Upper lobe of right lung (tissue), 1 donor: ENCODE data around the gene ARAP1. TPM values are rescaled to one million over a fixed set of nuclear protein-coding genes. Genes with fewer than 3 reads are reported as not detected.

Experiments used
- ATAC-seq: fragments of 200-7000 bp; cut with Tn5 transposase; one replicate; pipeline ENCODE4 v1.9.1; 2020; ENCODE audit warnings: mild to moderate bottlenecking, moderate library complexity
- DNase-seq: peaks from one replicate; pipeline ENCODE4 v3.0.0-alpha.2; 2020
- H3K27ac ChIP-seq: fragments of 200-600 bp; one replicate; pipeline ENCODE4 v1.8.0; 2022
- H3K27me3 ChIP-seq: fragments of 200-600 bp; one replicate; pipeline ENCODE4 v1.8.0; 2022; ENCODE audit warnings: mild to moderate bottlenecking
- H3K36me3 ChIP-seq: fragments of 200-600 bp; one replicate; pipeline ENCODE4 v1.8.0; 2022
- H3K4me1 ChIP-seq: fragments of 200-600 bp; one replicate; pipeline ENCODE4 v1.8.0; 2022
- H3K4me3 ChIP-seq: fragments of 200-600 bp; one replicate; pipeline ENCODE4 v1.8.0; 2022; ENCODE audit warnings: mild to moderate bottlenecking
- H3K9me3 ChIP-seq: fragments of 200-600 bp; one replicate; pipeline ENCODE4 v1.8.0; 2022
- CTCF ChIP-seq: fragments of 200-600 bp; IDR thresholded peaks from one replicate; pipeline ENCODE4 v1.8.0; 2022; ENCODE audit warnings: antibody characterized with exemption
- intact Hi-C: fragments of 100-400 bp; cut with DNase I; formaldehyde crosslinking; loops from one replicate; pipeline ENCODE4 v1.11.0; 2022
- total RNA-seq: library from RNA; stranded (reverse); fragmentation: NEBNext Ultra II Directional; extraction: Animal tissue kit (Norgen Biotek cat#: 25700); gene quantifications from one replicate; pipeline ENCODE4 v1.2.1, GENCODE V29; 2021
- donor health status: DM: no; HTN: yes; CAD: no; lungs with severe emphysema.

The ARAP1 gene
- total RNA-seq, 1 donor from 2014 or later, result 226 TPM

GRCh38 chr11:72744474-72744873 is 7.7 kb downstream of the ARAP1 start:
- Histone ChIP-seq H3K4me3 (no peak overlapping the region), H3K27me3 (no peaks in the 10 kb centered on the region), H3K36me3 (peaks cover 9% of the 10 kb centered on the region), H3K4me1 (peaks cover 57% of the 10 kb centered on the region), H3K9me3 (no peaks in the 10 kb centered on the region), H3K27ac (no peak overlapping the region)
- DNase-seq (no peak), ATAC-seq (no peak)
- intact Hi-C loops, result no loop called here
- no peak for TF ChIP-seq CTCF

GRCh38 chr11:72743321-72744221 is 8.6 kb downstream of the ARAP1 start:
- TF ChIP-seq CTCF, result no peak
- Histone ChIP-seq H3K27me3 (no peaks in the 10 kb centered on the region), H3K9me3 (no peaks in the 10 kb centered on the region), H3K4me3 (no peak overlapping the region), H3K27ac (peak overlapping the region; percentile 85), H3K4me1 (peaks cover 63% of the 10 kb centered on the region), H3K36me3 (peaks cover 5% of the 10 kb centered on the region)
- peak; percentile 2 for ATAC-seq
- intact Hi-C loops, result no loop called here
- DNase-seq, result no peak

- no peak overlapping the region for H3K4me3 ChIP-seq
- DNase-seq, result no peak
- no peak for ATAC-seq
- no peak for TF ChIP-seq CTCF
- H3K27me3 ChIP-seq, result no peaks in the 10 kb centered on the region
- H3K9me3 ChIP-seq, result no peaks in the 10 kb centered on the region
- H3K4me1 ChIP-seq, result peaks cover 63% of the 10 kb centered on the region
- H3K36me3 ChIP-seq, result peaks cover under 1% of the 10 kb centered on the region
- peak overlapping the region; percentile 85 for H3K27ac ChIP-seq
- intact Hi-C loops, result no loop called here
Measured at GRCh38 chr11:72742513-72743320, 9.5 kb downstream of the ARAP1 start.

- DNase-seq (no peak), ATAC-seq (peak; percentile 18)
- peaks cover 69% of the 10 kb centered on the region for H3K4me1 ChIP-seq
- no peak for TF ChIP-seq CTCF
- H3K9me3 ChIP-seq, result no peaks in the 10 kb centered on the region
- no peak overlapping the region for H3K4me3 ChIP-seq
- intact Hi-C loops, result no loop called here
- H3K36me3 ChIP-seq, result no peaks in the 10 kb centered on the region
- H3K27ac ChIP-seq, result peak overlapping the region; percentile 85
- H3K27me3 ChIP-seq, result no peaks in the 10 kb centered on the region
Measured at GRCh38 chr11:72741849-72742512, 10.2 kb downstream of the ARAP1 start.

GRCh38 chr11:72741429-72741833 is 10.8 kb downstream of the ARAP1 start:
- H3K4me3 ChIP-seq, result no peak overlapping the region
- peak; percentile 80 for DNase-seq
- peaks cover 71% of the 10 kb centered on the region for H3K4me1 ChIP-seq
- no peaks in the 10 kb centered on the region for H3K9me3 ChIP-seq
- peak; percentile 40 for ATAC-seq
- intact Hi-C loops, result no loop called here
- H3K27me3 ChIP-seq, result no peaks in the 10 kb centered on the region
- H3K27ac ChIP-seq, result peak overlapping the region; percentile 85
- no peak for TF ChIP-seq CTCF
- H3K36me3 ChIP-seq, result no peaks in the 10 kb centered on the region
